GM19099 (cell line): ENCODE results near the gene SPNS2.

Experiments used
- POLR2A ChIP-seq: IDR thresholded peaks from 3 replicates; pipeline ENCODE4 v1.6.1; 2011; ENCODE audit warnings: low read depth; ENCODE audit not compliant: insufficient read length; ENCODE audit errors: extremely low read depth

Gene SPNS2, protein sequence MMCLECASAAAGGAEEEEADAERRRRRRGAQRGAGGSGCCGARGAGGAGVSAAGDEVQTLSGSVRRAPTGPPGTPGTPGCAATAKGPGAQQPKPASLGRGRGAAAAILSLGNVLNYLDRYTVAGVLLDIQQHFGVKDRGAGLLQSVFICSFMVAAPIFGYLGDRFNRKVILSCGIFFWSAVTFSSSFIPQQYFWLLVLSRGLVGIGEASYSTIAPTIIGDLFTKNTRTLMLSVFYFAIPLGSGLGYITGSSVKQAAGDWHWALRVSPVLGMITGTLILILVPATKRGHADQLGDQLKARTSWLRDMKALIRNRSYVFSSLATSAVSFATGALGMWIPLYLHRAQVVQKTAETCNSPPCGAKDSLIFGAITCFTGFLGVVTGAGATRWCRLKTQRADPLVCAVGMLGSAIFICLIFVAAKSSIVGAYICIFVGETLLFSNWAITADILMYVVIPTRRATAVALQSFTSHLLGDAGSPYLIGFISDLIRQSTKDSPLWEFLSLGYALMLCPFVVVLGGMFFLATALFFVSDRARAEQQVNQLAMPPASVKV

DNA sequence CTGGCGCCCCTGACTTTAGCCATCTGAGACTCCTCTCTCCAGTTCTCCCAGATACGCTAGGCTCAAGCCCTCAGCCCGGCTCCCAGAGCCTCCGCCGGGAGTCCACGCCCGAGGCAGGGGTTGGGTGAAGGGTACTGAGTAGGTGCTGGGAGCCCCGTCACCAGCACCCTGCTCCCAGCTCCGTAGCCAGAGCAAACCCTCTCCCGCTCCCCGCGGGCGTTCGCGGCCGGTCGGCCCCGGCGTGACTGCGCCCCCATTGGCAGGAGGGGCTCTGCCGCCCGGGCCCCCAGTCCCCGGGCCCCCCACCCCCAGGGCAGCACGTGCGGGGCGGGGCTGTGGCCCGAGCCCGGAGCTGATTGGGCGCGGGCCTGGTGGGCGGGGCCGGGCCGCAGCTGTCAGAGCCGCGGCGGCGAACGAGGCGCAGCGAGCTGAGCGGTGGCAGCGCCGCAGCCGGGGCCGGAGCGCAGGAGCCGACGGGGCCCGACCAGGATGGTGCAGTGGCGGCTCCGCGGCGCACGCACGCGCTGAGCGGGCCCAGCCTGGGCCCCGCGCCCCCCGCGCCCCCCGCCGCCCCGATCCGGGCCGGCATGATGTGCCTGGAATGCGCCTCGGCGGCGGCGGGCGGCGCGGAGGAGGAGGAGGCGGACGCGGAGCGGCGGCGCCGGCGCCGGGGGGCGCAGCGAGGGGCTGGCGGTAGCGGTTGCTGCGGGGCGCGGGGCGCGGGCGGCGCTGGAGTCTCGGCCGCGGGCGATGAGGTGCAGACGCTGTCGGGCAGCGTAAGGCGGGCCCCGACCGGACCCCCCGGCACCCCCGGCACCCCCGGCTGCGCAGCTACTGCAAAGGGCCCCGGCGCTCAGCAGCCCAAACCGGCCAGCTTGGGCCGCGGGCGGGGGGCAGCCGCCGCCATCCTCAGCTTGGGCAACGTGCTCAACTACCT, at the start of gene SPNS2:
TSS of gene SPNS2 (plus strand) at position 421 of the 937 bp plus-strand sequence. CDS start at position 588, 167 bp downstream.
- TF ChIP-seq POLR2A = no peak

DNA sequence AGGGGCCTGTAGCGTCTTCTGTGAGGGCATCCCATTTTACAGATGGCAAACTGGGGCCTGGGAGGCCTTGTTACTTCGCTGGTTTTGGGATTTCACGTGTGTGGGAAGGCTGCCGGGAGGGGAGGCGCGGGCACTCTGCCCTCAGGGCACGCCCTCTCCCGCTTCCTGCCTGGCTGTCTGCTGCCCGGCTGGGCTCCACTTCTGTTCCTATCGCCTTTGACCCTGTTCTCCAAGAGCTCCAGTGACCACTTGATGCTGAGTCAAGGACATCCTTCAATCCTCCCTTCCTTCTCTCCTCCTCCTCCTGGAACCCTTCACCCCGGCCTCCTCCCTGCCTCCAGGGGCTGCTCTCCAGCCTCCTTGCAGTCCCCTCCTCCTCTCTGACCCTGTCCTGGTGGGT, 48.9 kb upstream of the SPNS2 start:
- TF ChIP-seq POLR2A = no peak

DNA sequence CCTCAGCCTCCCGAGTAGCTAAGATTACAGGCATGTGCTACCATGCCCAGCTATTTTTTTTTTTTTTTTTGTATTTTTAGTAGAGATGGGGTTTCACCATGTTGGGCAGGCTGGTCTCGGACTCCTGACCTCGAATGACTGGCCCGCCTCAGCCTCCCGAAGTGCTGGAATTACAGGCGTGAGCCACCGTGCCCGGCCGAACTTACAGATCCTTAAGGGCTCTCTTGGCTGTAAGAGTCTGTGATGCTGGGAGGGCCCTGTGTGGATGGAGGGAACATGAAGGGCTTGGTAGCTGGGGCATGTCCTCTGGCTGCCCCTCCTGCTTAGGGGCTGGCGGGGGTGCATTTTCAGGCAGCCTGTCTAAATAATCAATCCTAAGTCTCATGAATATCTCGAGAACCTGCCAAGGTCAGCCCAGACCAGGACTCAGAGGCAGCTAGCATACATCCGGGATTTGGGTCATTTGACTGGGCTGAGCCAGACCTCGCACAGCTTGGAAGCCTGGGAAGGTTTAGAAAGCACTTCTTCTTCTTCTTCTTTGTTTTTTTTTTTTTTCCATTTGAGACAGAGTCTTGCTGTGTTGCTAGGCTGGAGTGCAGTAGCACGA, 47.9 kb upstream of the SPNS2 start:
- TF ChIP-seq POLR2A = no peak

DNA sequence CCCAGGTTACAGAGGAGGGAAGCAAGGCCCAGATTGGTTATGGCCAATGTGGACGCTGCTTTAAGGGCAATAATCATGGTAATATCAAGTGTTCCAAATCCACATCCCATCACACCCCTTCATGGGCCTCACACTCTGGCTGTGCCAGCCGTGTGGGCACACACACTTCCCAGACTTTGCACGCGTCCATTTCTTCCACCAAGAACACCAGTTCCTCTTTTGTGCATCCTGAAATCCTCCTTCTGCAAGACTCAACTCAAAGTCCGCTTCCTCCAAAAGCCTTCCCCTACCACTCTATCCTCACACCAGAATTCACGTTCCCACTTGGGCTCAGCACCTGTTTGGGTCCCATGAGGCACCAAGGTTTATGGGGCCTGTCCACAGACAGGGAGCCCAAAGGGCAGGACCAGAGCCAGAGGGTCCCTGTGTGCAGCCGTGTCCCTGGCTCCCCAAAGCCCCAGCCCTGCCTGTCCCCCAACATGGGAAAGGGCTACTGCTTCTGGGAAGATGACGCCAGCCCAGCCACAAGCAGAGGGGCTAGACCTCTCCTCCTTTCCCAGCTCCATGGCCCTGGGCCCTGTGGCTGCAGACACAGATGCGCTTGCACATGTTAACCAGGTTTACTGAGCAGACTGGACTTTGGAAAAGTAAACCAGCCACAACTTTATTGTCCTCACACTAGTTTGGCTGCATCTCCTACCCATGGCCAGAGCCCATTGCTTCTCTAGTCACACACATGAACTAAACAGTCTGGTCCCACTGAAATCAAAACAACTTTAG, 44.7 kb upstream of the SPNS2 start:
- no peak for TF ChIP-seq POLR2A

DNA sequence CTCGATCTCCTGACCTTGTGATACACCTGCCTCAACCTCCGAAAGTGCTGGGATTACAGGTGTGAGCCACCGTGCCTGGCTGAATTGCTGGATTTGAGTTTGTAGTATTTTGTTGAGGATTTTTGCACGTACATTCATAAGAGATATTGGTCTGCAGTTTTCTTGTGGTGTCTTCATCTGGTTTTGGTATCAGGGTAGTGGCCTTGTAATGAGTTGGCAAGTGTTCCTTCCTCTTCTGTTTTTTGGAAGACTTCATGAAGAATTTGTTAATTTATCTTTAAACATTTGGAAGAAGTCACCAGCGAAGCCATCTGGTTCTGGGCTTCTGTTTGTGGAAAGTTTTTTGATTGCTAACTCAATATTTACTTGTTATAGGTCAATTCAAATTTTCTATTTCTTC, 38.0 kb upstream of the SPNS2 start:
- no peak for TF ChIP-seq POLR2A

DNA sequence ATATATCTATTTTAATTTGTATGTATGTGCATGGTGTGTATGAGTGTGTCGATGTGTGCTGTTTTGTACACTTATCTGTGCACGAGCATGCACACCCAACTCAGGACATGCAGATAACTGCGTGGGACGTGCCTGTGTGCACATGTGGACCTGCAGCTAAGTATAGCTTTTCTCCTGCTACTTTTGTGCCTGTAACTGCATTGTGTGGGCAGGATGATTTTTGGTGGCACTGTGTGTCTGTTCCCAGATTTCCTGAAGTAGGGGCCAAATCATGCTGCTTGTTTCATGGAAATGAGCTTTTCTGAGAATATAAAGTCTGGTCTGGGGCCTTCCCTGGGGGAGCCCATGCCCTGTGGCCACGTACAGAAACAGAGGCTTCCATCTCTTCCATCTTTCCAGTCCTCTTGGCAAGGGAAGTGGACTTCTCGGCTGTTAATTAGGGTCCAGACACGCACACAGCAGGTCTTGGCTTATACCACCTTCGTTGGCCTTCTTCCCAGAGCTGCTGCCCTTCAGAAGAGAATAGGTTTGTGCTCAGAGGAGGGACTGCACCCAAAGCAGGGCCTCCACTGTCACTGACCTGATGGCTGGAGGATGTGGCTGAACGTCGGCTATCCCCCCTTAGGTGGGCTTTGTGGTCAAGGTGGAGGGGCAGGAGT, 34.7 kb upstream of the SPNS2 start:
- TF ChIP-seq POLR2A = no peak

DNA sequence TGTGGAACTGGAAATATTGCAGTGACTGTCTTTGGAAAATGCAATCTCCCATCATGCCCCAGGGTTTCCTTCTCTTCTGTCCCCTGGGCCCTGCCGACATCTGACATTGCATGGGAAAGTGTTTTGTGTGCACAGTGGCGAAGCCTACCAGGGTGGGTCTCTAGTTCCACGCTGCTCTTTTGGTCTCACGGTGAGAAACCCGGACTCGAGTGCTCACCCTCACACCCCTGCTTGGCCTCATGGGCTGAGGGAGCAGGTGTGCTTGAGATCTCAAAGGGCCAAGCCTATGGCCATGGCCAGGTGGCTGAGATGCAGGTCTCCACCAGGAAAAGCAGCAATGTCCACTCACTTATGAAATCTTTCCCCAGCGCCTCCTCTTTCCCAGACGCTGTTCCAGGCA, 32.9 kb upstream of the SPNS2 start:
- TF ChIP-seq POLR2A = no peak

DNA sequence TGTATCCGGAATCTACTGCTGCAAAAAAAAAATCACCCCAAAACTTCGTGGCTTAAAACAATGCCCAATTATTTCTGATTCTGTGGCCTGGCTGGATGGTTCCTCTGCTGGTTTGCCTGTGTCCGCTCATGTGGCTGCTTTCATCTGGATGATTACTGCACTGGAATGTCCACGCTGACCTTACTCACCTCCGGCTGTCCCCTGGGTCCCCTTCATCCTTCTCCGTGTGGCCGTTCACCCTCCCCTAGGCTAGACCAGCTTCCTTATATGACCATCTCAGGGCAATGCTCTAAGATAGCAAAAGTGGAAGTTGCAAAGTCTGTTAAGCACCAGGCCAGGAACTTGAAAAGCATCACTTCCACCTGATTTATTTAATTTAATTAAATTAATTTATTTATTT, 31.4 kb upstream of the SPNS2 start:
- no peak for TF ChIP-seq POLR2A

DNA sequence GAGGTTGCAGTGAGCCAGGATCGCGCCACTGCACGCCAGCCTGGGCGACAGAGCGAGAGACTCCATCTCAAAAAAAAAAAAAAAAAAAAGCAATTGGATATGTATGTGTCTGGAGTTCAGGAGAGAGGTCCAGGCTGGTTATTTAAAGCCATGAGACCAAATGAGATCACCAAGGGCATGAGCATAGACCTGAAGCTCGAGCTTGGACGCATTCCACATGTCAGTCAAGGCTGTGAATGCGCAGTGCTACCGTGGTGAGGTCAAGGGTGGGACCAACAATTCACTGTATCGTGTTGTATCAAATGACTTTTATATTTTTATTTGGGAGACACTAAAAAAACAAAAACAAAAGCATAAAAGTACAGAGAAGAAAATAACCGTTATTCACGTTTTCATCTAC, 29.1 kb upstream of the SPNS2 start:
- no peak for TF ChIP-seq POLR2A

DNA sequence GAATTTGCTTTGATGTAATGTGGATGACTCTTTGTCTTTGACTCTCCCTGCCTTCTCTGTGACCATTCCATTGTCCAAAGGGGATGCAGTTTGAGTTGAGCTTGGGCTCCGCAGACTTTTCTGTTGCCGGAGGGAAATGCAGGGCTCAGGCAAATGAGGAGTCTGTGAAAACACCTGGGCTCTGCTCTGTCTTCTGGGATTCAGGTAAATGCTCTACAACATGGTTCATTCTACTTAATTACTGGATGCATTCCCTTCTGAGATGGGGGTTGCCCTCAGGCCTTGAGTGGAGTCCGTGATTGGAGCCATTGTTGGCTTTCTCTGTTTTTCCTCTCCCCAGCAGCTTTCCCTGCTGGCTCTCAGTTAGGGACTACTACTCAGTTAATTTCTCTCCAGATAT, 26.4 kb upstream of the SPNS2 start:
- TF ChIP-seq POLR2A = no peak

DNA sequence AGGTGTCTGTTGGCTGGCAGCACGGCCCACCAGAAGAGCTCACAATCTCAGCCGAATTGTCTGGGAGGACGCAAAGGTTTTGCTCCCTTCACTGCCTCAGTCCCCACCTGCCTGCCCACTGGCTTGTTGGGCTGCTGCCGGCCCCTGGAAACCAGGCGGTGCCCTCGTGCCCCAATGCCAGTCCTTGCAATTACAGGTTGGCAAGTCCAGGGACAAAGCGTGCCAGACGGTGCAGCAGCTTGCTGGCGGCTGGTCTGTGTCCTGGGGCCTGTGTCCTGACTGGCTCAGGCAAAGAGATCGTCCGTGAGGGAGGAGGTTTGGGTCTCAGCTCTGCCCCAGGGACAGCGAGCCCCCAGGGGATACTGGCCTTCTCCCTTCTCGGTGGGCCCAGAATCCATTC, 24.6 kb upstream of the SPNS2 start:
- TF ChIP-seq POLR2A = no peak

DNA sequence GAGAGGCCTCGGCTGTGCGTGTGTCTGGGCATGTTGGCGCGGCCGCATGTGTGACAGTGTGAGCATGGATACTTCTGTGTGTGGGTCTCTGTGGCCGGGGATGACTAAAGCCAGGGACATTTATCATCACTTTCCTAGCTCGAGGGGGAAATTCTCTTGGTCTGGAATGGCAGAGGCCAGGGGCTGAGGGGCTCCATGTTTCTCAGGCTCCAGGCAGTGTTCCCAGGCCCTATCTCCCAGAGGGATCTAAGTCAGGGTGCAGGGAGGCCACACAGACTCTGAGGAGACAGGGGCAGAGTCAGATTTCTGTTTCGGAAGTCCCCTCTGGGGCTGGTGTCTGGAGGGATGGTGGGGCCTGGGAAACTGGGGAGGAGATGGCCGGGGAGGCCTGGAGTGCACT, 23.7 kb upstream of the SPNS2 start:
- no peak for TF ChIP-seq POLR2A

DNA sequence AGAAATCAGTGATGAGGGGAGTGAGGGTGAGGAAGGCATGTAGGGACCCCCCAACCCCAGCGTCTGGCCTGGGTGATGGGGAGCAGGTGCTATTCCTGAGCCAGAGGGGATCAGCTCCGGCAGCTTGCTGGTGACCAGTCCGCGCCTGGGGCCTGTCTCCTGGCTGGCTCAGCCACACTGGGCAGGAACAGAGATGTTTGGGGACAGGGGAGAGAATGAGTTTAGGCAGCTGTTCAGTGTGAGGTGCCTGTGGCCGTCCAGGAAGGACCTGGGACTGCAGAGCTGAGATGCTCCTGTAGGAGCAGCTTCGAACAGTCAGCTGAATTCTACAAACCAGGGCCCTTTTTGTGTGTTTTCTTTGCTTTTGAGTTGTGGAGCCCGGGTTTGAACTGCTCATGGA, 23.2 kb upstream of the SPNS2 start:
- TF ChIP-seq POLR2A = no peak

DNA sequence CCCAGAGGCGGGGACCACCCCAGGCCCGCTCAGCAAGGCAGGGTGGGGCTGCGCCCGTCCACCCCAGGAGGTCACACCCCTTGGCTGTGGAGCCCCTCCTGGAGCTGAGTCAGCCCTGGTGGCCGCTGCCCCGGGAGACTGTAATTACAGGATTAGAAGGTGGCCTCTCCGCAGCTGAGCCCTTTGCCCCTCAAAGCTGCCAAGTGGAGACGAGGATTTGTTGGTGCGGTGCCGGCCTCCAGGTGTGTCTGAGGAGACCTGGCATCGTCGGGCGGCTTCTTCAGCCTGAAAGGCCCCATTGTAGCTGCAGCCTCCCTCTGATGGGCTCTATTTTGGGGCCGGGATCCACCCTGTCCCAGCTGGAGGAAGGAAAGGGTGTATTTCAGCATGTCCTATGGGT, 22.7 kb upstream of the SPNS2 start:
- no peak for TF ChIP-seq POLR2A
